GM23338 (cell line): ENCODE measurements around the gene RUNX1. TPM values are rescaled to one million over a fixed set of nuclear protein-coding genes. Genes with fewer than 3 reads are reported as not detected.

ENCODE experiments used
- ATAC-seq: fragments of 200-7000 bp; cut with Tn5 transposase; 3 replicates; pipeline ENCODE4 v1.9.1; 2020
- DNase-seq: peaks from one replicate; pipeline ENCODE4 v3.0.0-alpha.2; 2015; ENCODE audit warnings: low spot score
- H2AFZ ChIP-seq: fragments of 200-600 bp; sonication (generic); 2 replicates; pipeline ENCODE4 v1.8.0; 2016; ENCODE audit warnings: antibody characterized with exemption, mild to moderate bottlenecking, moderate library complexity
- H3F3A ChIP-seq: fragments of 200-600 bp; sonication (generic); replicated peaks from 2 replicates; pipeline ENCODE4 v1.8.0; 2017; ENCODE audit warnings: antibody characterized with exemption, mixed run types, low read depth
- H3K27ac ChIP-seq: fragments of 200-600 bp; sonication (generic); 2 replicates; pipeline ENCODE4 v1.6.1; 2016; ENCODE audit warnings: low read depth
- H3K27me3 ChIP-seq: fragments of 200-600 bp; sonication (generic); 2 replicates; pipeline ENCODE4 v1.8.0; 2016; ENCODE audit warnings: mild to moderate bottlenecking, mixed run types, moderate library complexity; ENCODE audit not compliant: insufficient read depth
- H3K36me3 ChIP-seq: fragments of 200-600 bp; sonication (generic); 2 replicates; pipeline ENCODE4 v1.8.0; 2016; ENCODE audit warnings: mild to moderate bottlenecking; ENCODE audit not compliant: insufficient read depth
- H3K4me1 ChIP-seq: fragments of 200-600 bp; sonication (generic); 2 replicates; pipeline ENCODE4 v1.8.0; 2016; ENCODE audit warnings: mild to moderate bottlenecking, moderate library complexity; ENCODE audit not compliant: insufficient read depth
- H3K4me2 ChIP-seq: fragments of 200-600 bp; sonication (generic); 2 replicates; pipeline ENCODE4 v1.7.1; 2017; ENCODE audit warnings: mixed run types
- H3K4me3 ChIP-seq: fragments of 200-600 bp; sonication (generic); 2 replicates; pipeline ENCODE4 v1.6.1; 2016; ENCODE audit warnings: mixed run types
- H3K79me2 ChIP-seq: fragments of 200-600 bp; sonication (generic); replicated peaks from 2 replicates; pipeline ENCODE4 v1.8.0; 2017; ENCODE audit warnings: mild to moderate bottlenecking; ENCODE audit not compliant: insufficient read depth
- H3K9me2 ChIP-seq: fragments of 200-600 bp; sonication (generic); 2 replicates; pipeline ENCODE4 v1.8.0; 2017; ENCODE audit not compliant: insufficient read depth
- H4K20me1 ChIP-seq: fragments of 200-600 bp; sonication (generic); replicated peaks from 2 replicates; pipeline ENCODE4 v1.8.0; 2017; ENCODE audit warnings: mild to moderate bottlenecking; ENCODE audit not compliant: insufficient read depth
- H3K27ac Mint-ChIP-seq: 2 replicates; pipeline ENCODE4 v1.8.0; 2020; ENCODE audit warnings: inconsistent platforms, mild to moderate bottlenecking, moderate library complexity, mixed read lengths
- H3K27me3 Mint-ChIP-seq: 3 replicates; pipeline ENCODE4 v1.8.0; 2022; ENCODE audit warnings: low read depth, mild to moderate bottlenecking, moderate library complexity, mixed read lengths, inconsistent platforms; ENCODE audit not compliant: insufficient read depth, poor library complexity
- H3K36me3 Mint-ChIP-seq: 3 replicates; pipeline ENCODE4 v1.8.0; 2021; ENCODE audit warnings: low read depth, mild to moderate bottlenecking, inconsistent platforms, moderate library complexity, mixed read lengths
- H3K4me1 Mint-ChIP-seq: 3 replicates; pipeline ENCODE4 v1.8.0; 2020; ENCODE audit warnings: mild to moderate bottlenecking, inconsistent platforms, mixed read lengths
- H3K4me3 Mint-ChIP-seq: 3 replicates; pipeline ENCODE4 v1.8.0; 2021; ENCODE audit warnings: moderate library complexity, mild to moderate bottlenecking, inconsistent platforms, mixed read lengths
- H3K9me3 Mint-ChIP-seq: 3 replicates; pipeline ENCODE4 v1.8.0; 2020; ENCODE audit warnings: moderate library complexity, mild to moderate bottlenecking, inconsistent platforms, mixed read lengths
- CREB1 ChIP-seq: fragments of 250-450 bp; sonication (Bioruptor Pico); IDR thresholded peaks from 2 replicates; pipeline ENCODE4 v1.5.0; 2020; ENCODE audit warnings: low read depth, mild to moderate bottlenecking, moderate library complexity
- JUNB ChIP-seq: IDR thresholded peaks from one replicate; pipeline ENCODE4 v1.6.1; 2016; ENCODE audit warnings: antibody characterized with exemption; ENCODE audit not compliant: unreplicated experiment
- NANOG ChIP-seq: IDR thresholded peaks from 2 replicates; pipeline ENCODE4 v1.6.1; 2016; ENCODE audit warnings: antibody characterized with exemption, borderline replicate concordance
- POLR2AphosphoS5 ChIP-seq: IDR thresholded peaks from 2 replicates; pipeline ENCODE4 v1.6.1; 2016; ENCODE audit warnings: antibody characterized with exemption, low read depth
- STAT1 ChIP-seq: IDR thresholded peaks from one replicate; pipeline ENCODE4 v1.6.1; 2016; ENCODE audit warnings: antibody characterized with exemption; ENCODE audit not compliant: unreplicated experiment
- ZNF331 ChIP-seq: fragments of 250-450 bp; sonication (Bioruptor Pico); IDR thresholded peaks from 2 replicates; pipeline ENCODE4 v1.5.0; 2020; ENCODE audit warnings: low read depth, mild to moderate bottlenecking, moderate library complexity
- polyA plus RNA-seq: library from polyadenylated mRNA; unstranded; fragments of >200 nt; fragmentation: Nextera tagmentation; extraction: Ambion mirVana; gene quantifications from 2 replicates; pipeline ENCODE4 v1.2.1, GENCODE V29; 2016
- total RNA-seq: library from RNA; depleted of rRNA; stranded (reverse); fragments of >200 nt; shearing (Covaris generic); gene quantifications from 2 replicates; pipeline ENCODE4 v1.2.3, GENCODE V29; 2014
- TF ChIP-seq, protein P1 (sequence below): IDR thresholded peaks from 2 replicates; pipeline ENCODE4 v1.6.1; 2016; ENCODE audit warnings: antibody characterized with exemption
- TF ChIP-seq, protein P2 (sequence below): fragments of 250-450 bp; sonication (Bioruptor Pico); IDR thresholded peaks from 2 replicates; pipeline ENCODE4 v1.5.0; 2020; ENCODE audit warnings: mild to moderate bottlenecking, moderate library complexity
- TF ChIP-seq, protein P3 (sequence below): IDR thresholded peaks from one replicate; pipeline ENCODE4 v1.6.1; 2018; ENCODE audit warnings: antibody characterized with exemption; ENCODE audit not compliant: unreplicated experiment

Gene RUNX1
- total and polyA plus RNA-seq, 2 experiments from 2014 or later, result 0.29 to 1.1 TPM

DNA sequence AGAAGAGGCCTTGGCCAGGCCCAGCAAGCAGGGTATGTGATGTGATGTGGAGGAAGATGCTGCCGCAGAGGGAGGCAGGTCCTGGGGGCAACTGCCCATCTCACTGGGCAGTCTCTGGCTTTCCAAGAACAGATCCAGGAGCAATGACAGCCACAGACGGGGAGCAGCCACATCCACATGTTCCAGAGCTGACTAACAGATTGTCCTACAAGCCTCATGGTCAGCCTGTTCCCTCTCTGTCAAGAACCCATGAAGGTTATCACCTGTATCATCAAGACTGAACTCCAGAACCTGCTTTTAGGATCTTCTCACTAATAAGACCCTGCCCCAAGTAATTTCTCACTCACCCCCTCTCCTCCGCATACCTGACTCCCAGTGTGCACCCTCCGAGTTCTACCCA lies 187.8 kb downstream of the RUNX1 start:
- no peaks in the 10 kb centered on the region for H3K36me3 ChIP-seq
- TF ChIP-seq CREB1 (CRISPR knock-in tag) (no peak), JUNB (no peak)
- TF ChIP-seq, protein P1, sequence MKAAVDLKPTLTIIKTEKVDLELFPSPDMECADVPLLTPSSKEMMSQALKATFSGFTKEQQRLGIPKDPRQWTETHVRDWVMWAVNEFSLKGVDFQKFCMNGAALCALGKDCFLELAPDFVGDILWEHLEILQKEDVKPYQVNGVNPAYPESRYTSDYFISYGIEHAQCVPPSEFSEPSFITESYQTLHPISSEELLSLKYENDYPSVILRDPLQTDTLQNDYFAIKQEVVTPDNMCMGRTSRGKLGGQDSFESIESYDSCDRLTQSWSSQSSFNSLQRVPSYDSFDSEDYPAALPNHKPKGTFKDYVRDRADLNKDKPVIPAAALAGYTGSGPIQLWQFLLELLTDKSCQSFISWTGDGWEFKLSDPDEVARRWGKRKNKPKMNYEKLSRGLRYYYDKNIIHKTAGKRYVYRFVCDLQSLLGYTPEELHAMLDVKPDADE, result no peak
- Mint-ChIP-seq H3K36me3 (no peaks in the 10 kb centered on the region), H3K27ac (no peak overlapping the region), H3K4me3 (no peak overlapping the region), H3K27me3 (peaks cover 26% of the 10 kb centered on the region), H3K9me3 (peaks cover 3% of the 10 kb centered on the region; the same call in 2 of the 3 replicates), H3K4me1 (peaks cover 17% of the 10 kb centered on the region)
- H3F3A ChIP-seq, result no peaks in the 10 kb centered on the region
- H3K27me3 ChIP-seq, result peaks cover 31% of the 10 kb centered on the region
- H2AFZ ChIP-seq, result no peak overlapping the region
- no peak for DNase-seq
- peaks cover 5% of the 10 kb centered on the region for H4K20me1 ChIP-seq
- H3K79me2 ChIP-seq, result no peaks in the 10 kb centered on the region
- peaks cover under 1% of the 10 kb centered on the region; the same call in 1 of the 2 replicates for H3K4me1 ChIP-seq
- H3K4me2 ChIP-seq, result no peak overlapping the region
- ATAC-seq, result no peak
- H3K4me3 ChIP-seq, result no peak overlapping the region
- H3K9me2 ChIP-seq, result no peaks in the 10 kb centered on the region
- no peak overlapping the region for H3K27ac ChIP-seq

DNA sequence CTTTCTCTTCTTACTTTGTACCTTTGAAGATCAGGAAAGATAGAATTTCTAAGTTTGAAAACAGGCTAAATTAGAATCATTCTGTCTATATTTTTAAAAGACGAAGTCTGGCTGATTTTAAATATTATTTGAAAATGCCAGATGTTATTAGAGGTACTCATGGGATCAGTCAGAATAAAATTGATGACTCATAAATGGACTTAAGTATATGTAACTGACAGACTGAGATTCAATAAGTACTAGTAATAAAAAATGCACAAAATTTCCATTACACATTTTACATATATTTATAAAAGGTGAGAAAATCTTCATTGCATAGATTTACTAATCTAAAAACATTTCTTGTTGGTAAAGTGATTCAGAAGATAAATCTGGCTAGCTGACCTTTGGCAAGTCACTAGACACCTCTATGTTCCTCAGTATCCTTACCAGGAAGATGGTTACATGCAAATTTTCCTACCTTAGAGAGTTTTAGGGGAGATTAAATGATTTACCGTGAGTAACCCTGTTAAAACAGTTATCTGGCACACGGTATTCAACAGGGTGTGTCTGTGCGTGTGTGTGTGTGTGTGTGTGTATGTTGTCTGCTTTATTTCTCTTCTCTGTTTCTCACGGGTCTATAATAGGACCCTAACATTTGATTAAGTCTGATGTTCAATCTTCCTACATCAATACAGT lies 189.0 kb downstream of the RUNX1 start:
- Histone ChIP-seq H3K4me2 (no peak overlapping the region), H2AFZ (no peak overlapping the region), H3K27me3 (peaks cover 24% of the 10 kb centered on the region), H3K79me2 (no peaks in the 10 kb centered on the region), H3K4me1 (no peaks in the 10 kb centered on the region), H4K20me1 (peaks cover 5% of the 10 kb centered on the region), H3K4me3 (no peak overlapping the region), H3K27ac (no peak overlapping the region), H3K9me2 (no peaks in the 10 kb centered on the region), H3F3A (no peaks in the 10 kb centered on the region), H3K36me3 (no peaks in the 10 kb centered on the region)
- H3K27ac Mint-ChIP-seq, result no peak overlapping the region
- H3K4me3 Mint-ChIP-seq, result no peak overlapping the region
- ATAC-seq, result no peak
- no peak for DNase-seq
- no peaks in the 10 kb centered on the region for H3K36me3 Mint-ChIP-seq
- H3K9me3 Mint-ChIP-seq, result peaks cover 2% of the 10 kb centered on the region; the same call in 2 of the 3 replicates
- peaks cover 6% of the 10 kb centered on the region for H3K4me1 Mint-ChIP-seq
- H3K27me3 Mint-ChIP-seq, result peaks cover 16% of the 10 kb centered on the region
- TF ChIP-seq, protein P1, result no peak
- TF ChIP-seq ZNF331 (CRISPR knock-in tag), result no peak
- TF ChIP-seq CREB1 (CRISPR knock-in tag), result no peak
- no peak for TF ChIP-seq JUNB
- no peak for TF ChIP-seq STAT1
- TF ChIP-seq POLR2AphosphoS5, result no peak
- TF ChIP-seq, protein P2, sequence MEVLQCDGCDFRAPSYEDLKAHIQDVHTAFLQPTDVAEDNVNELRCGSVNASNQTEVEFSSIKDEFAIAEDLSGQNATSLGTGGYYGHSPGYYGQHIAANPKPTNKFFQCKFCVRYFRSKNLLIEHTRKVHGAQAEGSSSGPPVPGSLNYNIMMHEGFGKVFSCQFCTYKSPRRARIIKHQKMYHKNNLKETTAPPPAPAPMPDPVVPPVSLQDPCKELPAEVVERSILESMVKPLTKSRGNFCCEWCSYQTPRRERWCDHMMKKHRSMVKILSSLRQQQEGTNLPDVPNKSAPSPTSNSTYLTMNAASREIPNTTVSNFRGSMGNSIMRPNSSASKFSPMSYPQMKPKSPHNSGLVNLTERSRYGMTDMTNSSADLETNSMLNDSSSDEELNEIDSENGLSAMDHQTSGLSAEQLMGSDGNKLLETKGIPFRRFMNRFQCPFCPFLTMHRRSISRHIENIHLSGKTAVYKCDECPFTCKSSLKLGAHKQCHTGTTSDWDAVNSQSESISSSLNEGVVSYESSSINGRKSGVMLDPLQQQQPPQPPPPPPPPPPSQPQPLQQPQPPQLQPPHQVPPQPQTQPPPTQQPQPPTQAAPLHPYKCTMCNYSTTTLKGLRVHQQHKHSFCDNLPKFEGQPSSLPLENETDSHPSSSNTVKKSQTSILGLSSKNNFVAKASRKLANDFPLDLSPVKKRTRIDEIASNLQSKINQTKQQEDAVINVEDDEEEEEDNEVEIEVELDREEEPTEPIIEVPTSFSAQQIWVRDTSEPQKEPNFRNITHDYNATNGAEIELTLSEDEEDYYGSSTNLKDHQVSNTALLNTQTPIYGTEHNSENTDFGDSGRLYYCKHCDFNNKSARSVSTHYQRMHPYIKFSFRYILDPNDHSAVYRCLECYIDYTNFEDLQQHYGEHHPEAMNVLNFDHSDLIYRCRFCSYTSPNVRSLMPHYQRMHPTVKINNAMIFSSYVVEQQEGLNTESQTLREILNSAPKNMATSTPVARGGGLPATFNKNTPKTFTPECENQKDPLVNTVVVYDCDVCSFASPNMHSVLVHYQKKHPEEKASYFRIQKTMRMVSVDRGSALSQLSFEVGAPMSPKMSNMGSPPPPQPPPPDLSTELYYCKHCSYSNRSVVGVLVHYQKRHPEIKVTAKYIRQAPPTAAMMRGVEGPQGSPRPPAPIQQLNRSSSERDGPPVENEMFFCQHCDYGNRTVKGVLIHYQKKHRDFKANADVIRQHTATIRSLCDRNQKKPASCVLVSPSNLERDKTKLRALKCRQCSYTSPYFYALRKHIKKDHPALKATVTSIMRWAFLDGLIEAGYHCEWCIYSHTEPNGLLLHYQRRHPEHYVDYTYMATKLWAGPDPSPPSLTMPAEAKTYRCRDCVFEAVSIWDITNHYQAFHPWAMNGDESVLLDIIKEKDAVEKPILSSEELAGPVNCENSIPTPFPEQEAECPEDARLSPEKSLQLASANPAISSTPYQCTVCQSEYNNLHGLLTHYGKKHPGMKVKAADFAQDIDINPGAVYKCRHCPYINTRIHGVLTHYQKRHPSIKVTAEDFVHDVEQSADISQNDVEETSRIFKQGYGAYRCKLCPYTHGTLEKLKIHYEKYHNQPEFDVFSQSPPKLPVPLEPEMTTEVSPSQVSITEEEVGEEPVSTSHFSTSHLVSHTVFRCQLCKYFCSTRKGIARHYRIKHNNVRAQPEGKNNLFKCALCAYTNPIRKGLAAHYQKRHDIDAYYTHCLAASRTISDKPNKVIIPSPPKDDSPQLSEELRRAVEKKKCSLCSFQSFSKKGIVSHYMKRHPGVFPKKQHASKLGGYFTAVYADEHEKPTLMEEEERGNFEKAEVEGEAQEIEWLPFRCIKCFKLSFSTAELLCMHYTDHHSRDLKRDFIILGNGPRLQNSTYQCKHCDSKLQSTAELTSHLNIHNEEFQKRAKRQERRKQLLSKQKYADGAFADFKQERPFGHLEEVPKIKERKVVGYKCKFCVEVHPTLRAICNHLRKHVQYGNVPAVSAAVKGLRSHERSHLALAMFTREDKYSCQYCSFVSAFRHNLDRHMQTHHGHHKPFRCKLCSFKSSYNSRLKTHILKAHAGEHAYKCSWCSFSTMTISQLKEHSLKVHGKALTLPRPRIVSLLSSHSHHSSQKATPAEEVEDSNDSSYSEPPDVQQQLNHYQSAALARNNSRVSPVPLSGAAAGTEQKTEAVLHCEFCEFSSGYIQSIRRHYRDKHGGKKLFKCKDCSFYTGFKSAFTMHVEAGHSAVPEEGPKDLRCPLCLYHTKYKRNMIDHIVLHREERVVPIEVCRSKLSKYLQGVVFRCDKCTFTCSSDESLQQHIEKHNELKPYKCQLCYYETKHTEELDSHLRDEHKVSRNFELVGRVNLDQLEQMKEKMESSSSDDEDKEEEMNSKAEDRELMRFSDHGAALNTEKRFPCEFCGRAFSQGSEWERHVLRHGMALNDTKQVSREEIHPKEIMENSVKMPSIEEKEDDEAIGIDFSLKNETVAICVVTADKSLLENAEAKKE (CRISPR knock-in tag), result no peak
- TF ChIP-seq NANOG, result no peak
- TF ChIP-seq, protein P3, sequence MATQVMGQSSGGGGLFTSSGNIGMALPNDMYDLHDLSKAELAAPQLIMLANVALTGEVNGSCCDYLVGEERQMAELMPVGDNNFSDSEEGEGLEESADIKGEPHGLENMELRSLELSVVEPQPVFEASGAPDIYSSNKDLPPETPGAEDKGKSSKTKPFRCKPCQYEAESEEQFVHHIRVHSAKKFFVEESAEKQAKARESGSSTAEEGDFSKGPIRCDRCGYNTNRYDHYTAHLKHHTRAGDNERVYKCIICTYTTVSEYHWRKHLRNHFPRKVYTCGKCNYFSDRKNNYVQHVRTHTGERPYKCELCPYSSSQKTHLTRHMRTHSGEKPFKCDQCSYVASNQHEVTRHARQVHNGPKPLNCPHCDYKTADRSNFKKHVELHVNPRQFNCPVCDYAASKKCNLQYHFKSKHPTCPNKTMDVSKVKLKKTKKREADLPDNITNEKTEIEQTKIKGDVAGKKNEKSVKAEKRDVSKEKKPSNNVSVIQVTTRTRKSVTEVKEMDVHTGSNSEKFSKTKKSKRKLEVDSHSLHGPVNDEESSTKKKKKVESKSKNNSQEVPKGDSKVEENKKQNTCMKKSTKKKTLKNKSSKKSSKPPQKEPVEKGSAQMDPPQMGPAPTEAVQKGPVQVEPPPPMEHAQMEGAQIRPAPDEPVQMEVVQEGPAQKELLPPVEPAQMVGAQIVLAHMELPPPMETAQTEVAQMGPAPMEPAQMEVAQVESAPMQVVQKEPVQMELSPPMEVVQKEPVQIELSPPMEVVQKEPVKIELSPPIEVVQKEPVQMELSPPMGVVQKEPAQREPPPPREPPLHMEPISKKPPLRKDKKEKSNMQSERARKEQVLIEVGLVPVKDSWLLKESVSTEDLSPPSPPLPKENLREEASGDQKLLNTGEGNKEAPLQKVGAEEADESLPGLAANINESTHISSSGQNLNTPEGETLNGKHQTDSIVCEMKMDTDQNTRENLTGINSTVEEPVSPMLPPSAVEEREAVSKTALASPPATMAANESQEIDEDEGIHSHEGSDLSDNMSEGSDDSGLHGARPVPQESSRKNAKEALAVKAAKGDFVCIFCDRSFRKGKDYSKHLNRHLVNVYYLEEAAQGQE, result no peak
